Measurements from ENCODE around the gene TPSG1.
"Not testable (repeated sequence)": the region's sequence is repeated elsewhere in the genome, so short reads cannot be mapped to it uniquely, and the experiment has no call there.

The TPSG1 gene

DNA sequence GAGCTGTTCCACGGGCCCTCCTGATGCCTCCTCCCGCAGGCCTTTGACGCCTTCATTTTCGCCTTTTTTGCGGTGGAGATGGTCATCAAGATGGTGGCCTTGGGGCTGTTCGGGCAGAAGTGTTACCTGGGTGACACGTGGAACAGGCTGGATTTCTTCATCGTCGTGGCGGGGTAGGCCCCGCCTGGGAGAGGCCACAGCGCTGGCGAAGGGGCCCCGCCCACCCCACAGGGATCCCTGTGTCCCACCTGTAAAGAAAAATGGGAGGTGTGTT, 29.7 kb downstream of the TPSG1 start:
- no peak for DNase-seq (ENCODE audit: low read depth in 2 of 2)

DNA sequence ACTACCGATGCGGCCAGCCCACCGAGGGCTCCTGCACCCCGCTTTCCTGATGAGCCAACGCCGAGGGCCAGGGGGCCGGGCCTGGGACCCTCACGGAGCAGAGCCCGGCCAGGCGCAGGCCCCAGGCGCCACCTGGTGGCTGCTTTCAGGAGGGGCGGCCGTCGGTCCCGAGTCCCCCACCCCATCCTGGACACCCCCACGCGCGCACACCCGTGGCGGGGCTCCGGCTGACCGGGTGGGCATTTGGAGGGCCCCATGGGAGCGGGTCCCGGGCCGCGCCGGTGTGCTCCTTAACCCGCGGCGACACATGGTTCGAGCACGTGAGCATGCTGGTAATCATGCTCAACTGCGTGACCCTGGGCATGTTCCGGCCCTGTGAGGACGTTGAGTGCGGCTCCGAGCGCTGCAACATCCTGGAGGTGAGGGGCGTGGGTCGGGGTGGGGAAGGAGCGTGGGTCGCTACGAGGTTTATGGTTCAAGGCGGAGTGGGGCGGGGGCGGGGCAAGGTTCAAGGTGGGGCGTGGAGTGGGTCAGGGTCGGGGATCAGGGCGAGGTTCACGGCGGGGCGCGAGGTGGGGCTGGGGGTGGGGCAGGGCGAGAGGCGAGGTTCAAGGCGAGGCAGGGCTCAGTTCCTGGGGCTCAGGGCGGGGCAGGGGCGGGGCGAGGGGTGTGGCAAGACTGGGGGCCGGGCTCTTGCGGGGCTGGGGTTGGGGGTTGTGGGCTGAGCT, 30.2 kb downstream of the TPSG1 start:
- DNase-seq (ENCODE audit: low read depth in 2 of 2): no peak

DNA sequence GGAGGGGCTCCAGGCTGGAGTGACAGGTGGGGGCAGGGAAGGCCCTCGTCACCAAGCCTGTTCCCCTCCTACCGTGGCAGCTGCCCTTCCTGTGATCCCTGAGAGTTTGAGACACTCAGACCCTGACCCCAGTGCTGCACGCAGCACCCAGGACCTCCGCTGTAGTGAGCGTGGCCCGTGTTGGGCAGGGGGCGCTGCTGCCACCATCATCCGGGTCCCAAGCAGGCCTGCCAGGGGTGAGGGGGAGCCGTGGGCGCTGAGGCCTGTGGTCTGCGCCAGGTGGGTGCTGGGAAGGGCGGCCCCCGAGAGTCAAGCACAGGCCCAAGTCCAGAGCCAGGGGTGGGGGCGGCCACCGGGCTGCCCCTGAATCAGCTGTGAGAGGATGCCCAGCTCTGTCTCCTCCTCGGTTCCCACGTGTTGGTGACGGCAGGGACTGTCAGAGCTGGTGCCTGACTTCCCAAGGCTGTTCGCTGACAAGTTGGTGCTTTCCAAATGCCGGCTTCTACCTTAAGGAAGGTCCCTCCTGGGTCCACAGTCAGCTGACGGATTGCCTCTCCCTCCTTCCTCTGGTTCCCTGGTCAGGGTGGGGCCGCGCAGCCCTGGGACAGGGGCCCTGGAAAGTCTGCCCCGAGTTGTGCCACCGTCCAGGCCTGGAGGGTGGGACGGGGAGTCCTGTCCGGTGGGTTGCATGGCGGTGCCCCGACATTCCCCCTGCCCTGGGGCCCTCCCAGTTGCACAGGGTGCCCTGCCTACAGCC, 31.1 kb downstream of the TPSG1 start:
- DNase-seq (ENCODE audit: low read depth in 2 of 2): no peak

- no peak for DNase-seq (ENCODE audit: low read depth in 2 of 2)
Observed at GRCh38 chr16:1193143-1193824, 31.8 kb downstream of the TPSG1 start.

DNA sequence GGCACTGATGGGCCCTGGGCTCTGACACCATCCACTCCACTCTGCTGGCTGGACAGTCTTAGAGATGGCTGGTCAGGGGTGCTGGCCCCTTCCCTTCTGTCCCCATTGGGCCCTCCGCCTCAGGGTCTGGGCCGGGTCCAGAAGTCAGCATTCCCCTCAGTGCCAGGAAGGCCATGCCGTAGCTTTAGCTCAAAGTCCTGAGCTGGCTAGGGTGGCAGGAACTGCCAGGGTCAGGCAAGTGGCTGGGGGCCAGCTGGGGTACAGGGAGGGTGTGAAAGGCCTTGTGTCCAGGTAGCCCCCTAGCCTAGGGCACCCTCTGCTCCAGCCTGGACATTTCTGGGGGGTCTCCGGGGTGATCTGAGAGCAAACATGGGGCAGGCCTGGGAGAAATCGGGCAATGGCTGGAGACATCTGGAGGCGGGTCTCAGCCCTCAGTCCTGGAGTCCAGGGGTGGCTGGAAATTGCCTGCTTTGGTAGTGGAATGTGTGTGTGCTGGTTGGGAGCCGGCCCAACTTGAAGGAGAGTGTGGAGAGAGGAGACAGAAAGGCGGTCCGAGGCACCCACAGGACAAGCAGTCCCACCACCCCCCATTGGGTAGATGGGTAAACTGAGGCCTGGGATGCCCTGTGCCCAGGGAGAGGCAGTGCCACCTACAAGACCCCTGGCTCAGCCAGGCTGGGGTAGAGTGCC, 32.5 kb downstream of the TPSG1 start:
- no peak for DNase-seq (ENCODE audit: low read depth in 2 of 2)

- DNase-seq (ENCODE audit: low read depth in 2 of 2): not testable (repeated sequence)
Observed at GRCh38 chr16:1190789-1191188, 34.3 kb downstream of the TPSG1 start.

- no peak for DNase-seq (ENCODE audit: low read depth in 2 of 2)
Observed at GRCh38 chr16:1189455-1189854, 35.6 kb downstream of the TPSG1 start.

DNA sequence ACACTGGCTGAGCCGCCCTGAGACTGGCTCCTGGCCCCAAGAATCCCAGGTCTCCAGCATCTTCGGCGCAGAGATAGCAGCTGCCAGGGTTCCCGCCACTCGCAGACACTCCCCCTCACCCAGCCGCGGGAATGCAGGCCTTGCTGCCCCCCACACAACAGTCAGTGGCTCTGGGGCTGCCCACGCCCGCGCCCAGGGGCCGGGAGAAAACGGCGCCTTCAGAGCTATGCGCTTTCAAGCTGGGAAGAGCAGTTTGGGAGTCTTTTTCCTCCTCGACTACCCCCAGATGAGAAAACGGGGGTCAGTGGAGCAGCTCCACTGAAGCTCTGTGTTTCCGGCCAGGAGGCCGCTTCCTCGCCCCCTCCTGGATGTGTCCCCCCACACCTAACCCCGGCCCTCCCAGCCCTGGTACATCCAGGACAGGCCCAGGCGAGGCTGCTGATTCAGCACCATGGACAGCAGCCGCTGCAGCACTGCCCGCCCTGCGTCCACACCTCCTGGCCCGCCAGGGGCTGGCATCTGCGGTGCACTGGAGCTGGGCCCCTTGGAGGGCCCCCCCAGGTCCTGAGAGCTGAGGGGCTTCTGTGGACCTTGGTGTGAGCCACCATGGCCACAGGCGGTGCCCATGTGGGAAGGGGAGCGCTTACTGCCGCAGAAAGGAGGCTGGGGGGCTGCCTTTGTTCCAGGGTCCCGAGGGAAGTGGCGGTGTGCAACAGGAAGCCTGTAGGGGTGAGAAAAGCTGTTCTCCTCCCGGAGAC, 36.5 kb downstream of the TPSG1 start:
- DNase-seq (ENCODE audit: low read depth in 2 of 2): peak; percentile 9 to 21

GRCh38 chr16:1185460-1186207, 39.4 kb downstream of the TPSG1 start:
- DNase-seq (ENCODE audit: low read depth in 2 of 2): not testable (repeated sequence)

DNA sequence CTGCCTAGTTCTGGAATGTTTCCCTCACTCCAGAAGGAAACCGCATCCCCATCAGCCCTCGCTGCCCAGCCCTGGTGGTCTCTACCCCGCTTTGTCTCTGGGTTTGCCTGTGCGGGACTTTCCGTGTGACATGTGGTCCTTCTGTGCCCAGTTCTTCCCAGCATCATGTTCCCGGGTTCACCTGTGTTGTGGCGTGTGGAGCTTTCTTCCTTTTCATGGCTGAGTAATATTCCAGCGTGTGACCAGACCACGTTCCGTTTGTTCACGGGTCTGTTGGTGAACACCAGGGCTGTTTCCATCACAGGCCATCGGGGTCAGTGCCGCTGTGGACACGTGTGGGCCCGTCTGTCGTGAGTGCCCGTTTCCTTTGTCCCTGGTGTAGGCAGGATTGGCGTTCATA, 40.1 kb downstream of the TPSG1 start:
- no peak for DNase-seq (ENCODE audit: low read depth in 2 of 2)

GRCh38 chr16:1184156-1184868, 40.8 kb downstream of the TPSG1 start:
- DNase-seq (ENCODE audit: low read depth in 2 of 2): no peak

GRCh38 chr16:1182950-1183907, 41.8 kb downstream of the TPSG1 start:
- DNase-seq (ENCODE audit: low read depth in 2 of 2): no peak

- DNase-seq (ENCODE audit: low read depth in 2 of 2): no peak
Observed at GRCh38 chr16:1182316-1182671, 42.8 kb downstream of the TPSG1 start.

DNA sequence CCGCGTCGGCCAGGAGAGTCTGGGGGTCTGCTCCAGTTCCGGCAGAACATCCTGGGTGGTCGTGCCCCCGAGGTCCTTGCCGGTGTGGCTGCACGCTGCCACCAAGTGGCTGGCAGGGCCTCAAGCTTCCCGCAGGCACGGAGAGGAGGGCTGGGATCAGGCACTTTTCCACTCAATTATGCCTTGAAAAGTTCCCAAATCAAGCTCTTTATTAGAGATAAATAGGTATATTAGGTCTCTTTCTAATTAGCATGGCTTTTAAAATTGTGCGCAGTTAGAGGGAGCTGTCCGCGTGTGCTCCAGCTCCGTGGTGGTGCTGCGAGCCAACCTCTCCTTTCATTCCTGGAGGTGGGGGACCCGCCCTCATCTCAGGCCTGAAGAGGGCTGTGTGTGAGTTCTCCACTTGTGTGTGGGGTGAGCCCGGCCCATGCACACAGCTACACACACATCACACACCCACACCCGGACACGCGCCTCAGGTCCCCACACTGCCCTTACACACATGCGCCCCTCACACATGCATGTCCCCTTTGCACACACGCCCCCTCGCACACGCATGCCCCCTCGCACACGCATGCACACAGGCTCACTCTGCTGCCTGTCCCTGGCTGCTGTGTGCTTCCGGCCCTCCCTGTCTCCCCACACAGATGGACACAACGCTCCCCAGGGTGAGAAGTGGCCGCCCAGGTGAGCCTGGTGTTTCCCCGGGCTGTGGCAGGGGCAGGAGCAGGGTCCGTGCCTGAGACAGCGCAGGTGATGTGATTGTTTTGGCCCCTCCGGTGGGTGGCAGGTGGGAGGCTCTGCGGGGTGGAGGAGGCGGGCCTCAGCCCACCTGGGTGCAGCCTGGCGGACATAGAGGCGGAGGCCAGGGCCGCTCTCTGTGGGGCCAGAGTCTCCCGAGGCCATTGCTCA, 43.4 kb downstream of the TPSG1 start:
- no peak for DNase-seq (ENCODE audit: low read depth in 2 of 2)

DNA sequence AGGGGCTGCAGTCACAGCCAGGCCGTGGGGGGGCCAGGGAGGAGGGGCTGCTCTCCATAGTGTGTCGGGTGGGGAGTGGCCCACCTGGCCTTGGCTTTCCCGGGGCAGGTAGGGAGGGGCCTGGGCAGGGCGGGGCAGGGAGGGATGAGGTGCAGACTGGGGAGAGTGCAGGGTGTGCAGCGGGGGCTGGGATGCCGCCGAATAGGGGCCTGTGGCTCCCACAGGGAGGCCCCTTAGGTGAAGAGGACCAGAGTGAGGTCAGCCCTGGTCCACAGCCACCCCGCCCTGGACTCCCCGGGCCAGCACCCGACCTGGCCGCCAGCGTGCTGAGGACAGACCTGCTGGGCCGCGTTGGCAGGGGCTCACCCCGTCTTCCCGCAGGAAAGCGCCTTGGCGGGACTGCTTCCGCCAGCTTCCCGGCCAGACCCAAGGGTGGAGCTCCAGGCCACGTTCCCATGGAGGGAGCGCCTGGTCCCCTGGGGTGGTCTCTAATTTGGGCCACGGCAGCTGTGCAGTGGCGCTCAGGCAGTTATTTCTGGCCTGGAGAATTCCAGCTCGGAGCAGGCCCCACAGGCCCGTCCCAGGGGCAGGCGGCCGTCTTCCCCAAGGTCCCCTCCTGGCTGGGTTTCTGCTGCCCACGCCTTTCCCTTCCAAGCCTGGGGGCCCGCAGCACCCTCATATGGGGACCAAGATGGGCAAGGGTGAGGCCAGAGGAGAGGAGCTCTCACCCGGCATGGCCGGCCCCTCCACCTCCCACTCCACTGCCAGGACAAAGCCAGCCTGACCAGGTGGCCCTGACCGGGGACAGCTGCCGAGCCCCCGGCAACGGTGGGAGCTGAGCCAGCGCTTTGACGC, 44.3 kb downstream of the TPSG1 start:
- DNase-seq (ENCODE audit: low read depth in 2 of 2): no peak

- DNase-seq (ENCODE audit: low read depth in 2 of 2): no peak
Observed at GRCh38 chr16:1178295-1178910, 46.7 kb downstream of the TPSG1 start.

DNA sequence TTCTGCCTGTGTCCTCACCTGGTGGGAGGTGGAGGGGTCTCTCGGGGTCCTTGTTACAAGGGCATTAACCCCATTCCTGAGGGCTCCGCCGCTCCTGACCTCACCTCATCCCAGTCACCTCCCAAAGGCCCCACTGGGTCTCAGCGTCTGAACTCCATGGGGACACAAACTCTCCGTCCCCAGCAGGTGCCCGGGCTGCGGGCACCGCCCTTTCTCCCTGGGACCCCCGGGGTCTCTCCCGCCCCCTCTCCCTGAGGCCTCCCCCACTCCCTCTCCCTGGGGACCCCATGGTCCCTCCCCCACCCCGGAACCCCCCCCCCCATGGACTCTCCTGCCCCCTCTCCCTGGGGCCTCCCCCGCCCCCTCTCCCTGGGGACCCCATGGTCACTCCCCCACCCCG, 47.3 kb downstream of the TPSG1 start:
- DNase-seq (ENCODE audit: low read depth in 2 of 2): no peak

Measured in stimulated activated CD4-positive, alpha-beta T cell treated with anti-CD3 and anti-CD28 coated beads, Interleukin-12 subunit alpha, Interleukin-12 subunit beta, amount 100 ng/mL, for 24 hours (primary cell).